ENCODE data around the gene INTS4.
"Not testable (repeated sequence)": the region's sequence is repeated elsewhere in the genome, so short reads cannot be mapped to it uniquely, and the experiment has no call there.

INTS4 gene, protein sequence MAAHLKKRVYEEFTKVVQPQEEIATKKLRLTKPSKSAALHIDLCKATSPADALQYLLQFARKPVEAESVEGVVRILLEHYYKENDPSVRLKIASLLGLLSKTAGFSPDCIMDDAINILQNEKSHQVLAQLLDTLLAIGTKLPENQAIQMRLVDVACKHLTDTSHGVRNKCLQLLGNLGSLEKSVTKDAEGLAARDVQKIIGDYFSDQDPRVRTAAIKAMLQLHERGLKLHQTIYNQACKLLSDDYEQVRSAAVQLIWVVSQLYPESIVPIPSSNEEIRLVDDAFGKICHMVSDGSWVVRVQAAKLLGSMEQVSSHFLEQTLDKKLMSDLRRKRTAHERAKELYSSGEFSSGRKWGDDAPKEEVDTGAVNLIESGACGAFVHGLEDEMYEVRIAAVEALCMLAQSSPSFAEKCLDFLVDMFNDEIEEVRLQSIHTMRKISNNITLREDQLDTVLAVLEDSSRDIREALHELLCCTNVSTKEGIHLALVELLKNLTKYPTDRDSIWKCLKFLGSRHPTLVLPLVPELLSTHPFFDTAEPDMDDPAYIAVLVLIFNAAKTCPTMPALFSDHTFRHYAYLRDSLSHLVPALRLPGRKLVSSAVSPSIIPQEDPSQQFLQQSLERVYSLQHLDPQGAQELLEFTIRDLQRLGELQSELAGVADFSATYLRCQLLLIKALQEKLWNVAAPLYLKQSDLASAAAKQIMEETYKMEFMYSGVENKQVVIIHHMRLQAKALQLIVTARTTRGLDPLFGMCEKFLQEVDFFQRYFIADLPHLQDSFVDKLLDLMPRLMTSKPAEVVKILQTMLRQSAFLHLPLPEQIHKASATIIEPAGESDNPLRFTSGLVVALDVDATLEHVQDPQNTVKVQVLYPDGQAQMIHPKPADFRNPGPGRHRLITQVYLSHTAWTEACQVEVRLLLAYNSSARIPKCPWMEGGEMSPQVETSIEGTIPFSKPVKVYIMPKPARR

DNA sequence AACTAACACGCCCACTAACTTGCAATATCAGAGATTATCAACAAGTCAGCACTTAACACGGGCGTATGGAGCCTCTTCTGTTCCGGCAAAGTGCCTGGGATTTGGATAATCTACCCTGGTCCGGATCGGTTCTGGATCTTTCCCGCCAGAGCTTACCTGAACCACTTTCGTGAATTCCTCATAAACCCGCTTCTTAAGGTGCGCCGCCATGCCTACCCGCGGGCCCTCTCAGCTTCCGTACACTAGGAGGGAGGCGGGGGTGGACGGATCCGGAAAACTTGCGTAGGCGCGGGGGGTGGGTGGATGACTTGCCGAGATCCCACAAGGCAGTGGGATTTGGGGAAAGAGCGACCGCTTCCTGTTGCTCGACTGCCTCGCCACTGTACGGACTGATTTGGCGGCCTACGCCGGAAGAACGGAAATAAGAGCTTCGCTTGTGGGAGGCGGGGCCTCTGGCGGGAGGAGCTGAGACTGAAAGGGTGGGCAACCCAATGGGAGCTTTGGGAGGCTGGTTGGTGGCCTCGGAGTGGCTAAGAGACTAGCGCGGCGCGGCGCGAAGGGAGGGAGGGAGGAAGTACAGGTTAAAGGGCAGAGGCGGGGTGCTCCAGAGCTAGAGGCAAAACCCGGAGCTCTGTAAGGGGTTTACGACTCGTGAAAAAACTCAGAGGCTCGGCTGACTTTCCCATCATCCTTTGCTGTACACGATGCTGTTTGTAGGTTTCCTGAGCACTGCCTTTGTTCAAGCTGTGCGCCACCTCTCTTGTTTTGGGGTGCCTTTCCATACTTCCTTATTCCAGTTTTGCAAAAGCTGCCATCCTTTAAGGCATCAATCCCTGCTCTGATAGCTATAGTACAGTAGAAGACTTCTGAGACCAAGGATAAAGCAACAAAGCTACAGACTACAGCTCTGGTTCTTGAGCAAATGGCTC, at the start of gene INTS4:
TSS of gene INTS4 (minus strand) at position 235 of the 929 bp plus-strand sequence. CDS start at position 210, 25 bp downstream.
- DNase-seq: peak; percentile 99

GRCh38 chr11:78041843-78042440, 47.5 kb upstream of the INTS4 start:
- DNase-seq: no peak

GRCh38 chr11:78041380-78041719, 46.9 kb upstream of the INTS4 start:
- not testable (repeated sequence) for DNase-seq

GRCh38 chr11:78040691-78041379, 46.4 kb upstream of the INTS4 start:
- DNase-seq: no peak

DNA sequence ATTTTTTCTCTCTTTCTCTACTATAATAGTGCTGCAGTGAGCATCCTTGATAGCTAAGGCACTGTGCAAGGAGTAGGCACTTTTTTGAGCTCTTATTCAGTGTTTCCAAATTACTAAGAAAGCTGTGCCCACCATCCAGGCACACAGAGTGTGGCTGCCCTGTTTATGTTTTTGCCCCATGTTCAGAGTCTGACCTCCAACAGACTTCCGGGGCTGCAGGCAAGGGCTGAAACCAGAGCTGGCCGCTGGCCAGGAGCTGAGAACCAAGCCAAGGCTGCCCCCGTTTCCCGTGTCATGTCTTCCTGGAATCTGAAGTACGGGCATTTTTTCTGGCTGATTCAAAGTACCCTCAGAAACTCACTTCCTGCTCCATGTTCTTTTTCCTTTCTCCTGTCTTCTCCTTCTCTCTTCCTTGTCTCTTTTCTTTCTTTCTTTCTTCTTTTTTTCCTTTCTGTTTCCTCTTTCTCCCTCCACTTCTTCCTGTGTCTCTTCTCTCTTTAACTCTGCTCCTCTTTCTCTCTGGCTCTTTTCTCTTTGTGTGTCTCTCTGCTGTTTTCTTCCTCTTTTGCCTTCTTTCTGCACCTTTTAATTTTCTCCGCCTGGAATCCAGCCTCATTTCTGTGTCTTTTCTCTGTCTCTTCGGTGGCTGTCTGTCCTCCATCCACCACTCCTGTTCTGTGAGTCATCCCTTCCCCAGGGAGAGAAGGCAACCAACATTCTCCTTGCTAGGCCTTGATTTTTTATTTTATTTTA, 45.6 kb upstream of the INTS4 start:
- DNase-seq: peak; percentile 67 to 75

- peak in 1 of 2 experiments; percentile 38 for DNase-seq
Observed at GRCh38 chr11:78039391-78039918, 45.0 kb upstream of the INTS4 start.

- no peak for DNase-seq
Observed at GRCh38 chr11:78038697-78039313, 44.3 kb upstream of the INTS4 start.

DNA sequence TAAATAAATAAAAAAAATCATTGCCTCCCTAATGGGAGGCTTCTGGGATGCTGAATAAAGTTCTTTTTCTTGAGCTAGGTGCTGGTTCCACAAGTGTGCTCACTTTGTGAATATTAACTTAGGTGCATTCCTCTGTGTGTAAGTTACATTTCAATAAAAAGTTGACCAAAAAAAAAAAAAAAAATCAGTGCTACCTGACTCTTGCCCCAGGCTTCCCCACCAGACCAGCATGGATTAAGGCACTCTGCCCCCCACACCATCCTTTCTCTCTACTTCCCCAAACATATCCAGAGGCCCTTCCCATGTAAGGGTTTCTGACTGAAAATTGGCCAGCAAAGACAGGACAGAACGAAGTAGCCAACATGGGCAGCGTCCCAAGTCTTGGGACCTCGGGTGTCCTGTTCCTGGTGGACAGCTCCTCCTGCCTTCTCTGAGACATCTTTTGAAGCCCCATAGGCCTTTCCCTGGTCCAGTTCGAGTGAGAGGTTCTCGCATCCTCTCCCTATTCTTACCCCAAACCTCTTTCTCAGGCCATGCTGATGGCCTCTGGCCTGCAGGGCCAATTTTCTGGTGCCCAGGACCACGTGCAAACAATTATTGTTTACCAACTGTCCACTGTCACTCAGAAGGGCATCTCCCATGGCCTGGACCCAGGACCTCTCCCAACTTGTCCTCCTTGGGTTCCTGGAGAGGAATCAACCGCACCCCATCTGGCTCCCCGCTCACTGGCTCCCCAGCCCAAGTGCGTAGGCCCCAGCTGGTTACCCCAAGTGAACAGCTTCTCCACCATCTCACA, 43.6 kb upstream of the INTS4 start:
- no peak for DNase-seq

- no peak for DNase-seq
Observed at GRCh38 chr11:78037056-78037455, 42.6 kb upstream of the INTS4 start.

DNA sequence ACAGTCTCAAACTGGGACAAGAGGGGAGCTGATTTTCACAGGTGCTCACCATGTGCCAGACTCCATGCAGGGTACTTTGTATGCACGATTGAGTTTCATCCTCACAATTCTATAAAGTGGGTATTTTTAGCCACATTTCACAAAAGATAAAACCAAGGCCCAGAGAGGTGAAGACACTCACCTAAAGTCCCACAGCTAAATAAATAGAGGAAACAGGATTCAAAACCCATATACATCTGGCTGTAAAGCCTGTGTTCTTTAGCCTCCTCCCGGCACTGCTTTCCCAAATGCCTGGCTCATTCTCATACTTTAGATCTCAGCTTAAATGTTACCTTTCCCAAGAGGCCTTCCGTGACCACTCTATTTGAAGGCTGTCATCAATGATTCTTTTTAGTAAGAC, 41.8 kb upstream of the INTS4 start:
- no peak for DNase-seq

- DNase-seq: no peak
Observed at GRCh38 chr11:78034623-78035022, 40.2 kb upstream of the INTS4 start.

DNA sequence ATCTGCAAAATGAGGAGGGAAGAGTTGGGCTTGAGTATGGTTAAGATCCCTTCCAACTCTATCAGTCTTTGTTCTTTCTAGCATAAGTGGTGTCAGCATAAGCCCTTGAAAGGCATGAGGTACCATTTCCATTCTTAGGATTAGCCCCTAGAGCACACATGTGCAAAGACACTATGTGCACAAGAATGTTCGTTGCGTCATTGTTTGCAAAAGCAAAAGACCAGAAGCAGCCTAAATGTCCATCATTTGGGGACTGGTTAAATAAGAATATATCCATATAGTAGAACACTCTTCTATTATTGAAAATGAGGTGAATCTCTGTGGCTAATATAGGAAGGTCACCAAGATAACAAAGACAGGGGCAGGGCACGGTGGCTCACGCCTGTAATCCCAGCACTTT, 38.6 kb upstream of the INTS4 start:
- DNase-seq: no peak

DNA sequence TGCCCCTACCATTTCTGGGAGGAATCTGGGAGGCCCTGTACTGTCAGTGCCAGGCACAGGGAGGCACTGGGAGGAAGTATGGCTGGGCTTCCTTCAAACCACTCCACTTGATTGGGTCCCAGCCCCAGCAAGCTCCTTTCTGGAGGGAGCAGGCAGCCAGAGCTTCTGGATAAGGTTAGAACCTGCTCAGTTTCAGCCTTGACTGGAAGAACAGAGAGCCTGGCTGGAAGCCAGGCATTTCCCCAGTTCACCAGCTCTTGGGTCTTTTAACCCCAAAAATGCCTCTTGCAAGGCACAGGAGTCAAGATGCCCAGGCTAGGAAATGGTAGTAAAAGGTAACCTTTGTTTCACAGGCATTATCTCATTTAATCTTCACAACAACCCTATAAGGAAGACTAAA, 37.6 kb upstream of the INTS4 start:
- DNase-seq: no peak

DNA sequence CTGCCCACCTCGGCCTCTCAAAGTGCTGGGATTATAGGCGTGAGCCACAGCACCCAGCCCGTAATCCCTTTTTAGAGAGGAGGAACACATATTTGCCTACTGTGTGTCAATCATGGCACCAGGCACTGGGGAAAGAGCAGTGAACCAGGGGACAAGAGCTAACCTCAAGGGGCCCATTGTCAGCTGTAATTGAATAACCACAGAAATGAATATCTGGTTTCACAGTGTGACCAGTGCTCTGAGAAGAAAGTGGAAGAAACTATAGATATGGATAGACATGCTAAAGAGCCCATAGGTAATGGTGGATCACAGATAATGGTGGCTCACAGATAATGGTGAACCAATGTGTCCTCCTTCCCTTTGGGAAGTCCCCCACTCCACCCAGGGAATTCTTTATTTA, 37.2 kb upstream of the INTS4 start:
- no peak for DNase-seq

DNA sequence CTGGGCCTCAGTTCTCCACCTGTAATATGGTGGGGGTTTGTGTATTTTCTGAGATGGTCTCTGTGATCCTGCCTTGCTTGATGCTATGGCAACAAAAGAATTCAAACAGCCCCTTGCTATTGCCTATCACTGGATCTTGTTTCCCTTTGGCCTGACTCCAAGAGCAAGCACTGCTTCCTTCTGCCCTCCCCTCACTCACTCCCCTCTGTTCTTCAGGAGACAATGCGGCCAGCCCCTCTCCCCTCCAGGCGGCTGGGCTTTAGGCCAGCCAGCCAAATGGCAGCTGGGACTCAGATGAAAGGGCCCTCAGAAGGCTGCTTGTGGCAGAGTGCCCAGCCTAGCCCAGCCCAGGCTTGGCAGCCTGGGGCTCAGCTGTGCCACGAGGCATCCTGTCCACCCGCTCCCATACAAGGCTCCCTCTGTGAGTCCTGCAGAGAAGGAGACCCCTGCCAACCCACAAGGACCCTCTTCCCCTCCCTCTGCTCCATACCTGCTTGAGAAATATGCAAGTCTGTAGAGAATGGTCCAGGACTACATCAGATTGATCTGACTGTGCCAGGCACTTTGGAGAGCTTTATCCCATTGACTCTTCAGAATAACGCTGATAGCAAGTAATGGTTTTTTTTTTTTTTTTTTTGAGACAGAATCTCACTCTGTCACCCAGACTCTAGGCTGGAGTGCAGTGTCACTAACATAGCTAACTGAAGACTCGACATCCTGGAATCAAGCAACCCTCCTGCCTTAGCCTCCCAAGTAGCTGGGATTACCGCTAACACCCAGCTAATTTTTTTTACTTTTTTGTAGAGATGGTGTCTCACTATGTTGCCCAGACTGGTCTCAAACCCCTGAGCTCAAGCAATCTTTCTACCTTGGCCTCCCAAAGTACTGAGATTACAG, 36.2 kb upstream of the INTS4 start:
- DNase-seq: no peak

GRCh38 chr11:78028423-78028822, 34.0 kb upstream of the INTS4 start:
- not testable (repeated sequence) for DNase-seq

DNA sequence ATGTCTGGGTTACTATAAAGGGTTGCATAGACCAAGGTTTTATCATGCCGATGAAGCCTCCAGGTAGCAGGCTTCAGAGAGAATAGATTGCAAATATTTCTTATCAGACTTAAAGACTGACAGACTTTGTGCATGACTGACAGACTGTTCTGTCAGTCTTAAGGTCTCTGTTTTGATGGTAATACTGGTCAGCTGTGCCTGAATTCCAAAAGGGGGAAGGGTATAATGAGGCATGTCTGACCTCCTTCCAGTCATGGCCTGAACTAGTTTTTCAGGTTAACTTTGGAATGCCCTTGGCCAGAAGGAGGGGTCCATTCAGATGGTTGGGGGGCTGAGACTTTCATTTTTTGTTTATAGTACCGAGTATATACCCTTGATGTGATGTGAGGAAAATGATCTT, 33.3 kb upstream of the INTS4 start:
- no peak for DNase-seq

DNA sequence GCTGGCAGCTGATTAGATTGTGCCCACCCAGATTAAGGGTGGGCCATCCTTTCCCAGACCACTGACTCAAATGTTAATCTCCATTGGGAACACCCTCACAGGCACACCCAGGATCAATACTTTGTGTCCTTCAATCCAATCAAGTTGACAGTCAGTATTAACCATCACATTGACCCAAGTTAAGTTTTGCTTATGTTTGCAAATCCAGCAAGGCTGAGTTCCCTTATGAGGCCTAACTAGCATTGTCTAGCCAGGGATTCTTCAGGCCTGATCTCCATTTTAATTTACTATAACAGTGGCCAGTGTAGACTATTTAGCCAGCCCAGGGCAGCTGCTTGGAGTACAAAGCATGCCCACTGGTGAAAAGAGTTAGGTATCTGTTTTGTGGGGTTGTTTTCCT, 30.9 kb upstream of the INTS4 start:
- no peak for DNase-seq

Measured in AML-193 (cell line).